ENCODE measurements around the gene CD300LG. TPM values are rescaled to one million over a fixed set of nuclear protein-coding genes. Genes with fewer than 3 reads are reported as not detected.

Gene CD300LG
- total RNA-seq, 3 donors from 2014 or later, result 17.9 to 69.2 (median 51.0) TPM

- intact Hi-C loops (cut with DNase I; ENCODE audit: low total_unique reads), result no loop called here
- H3K36me3 ChIP-seq, result no peaks in the 10 kb centered on the region
- no peak for TF ChIP-seq POLR2A (IDR thresholded peaks at IDR 0.05)
- TF ChIP-seq POLR2AphosphoS5 (IDR thresholded peaks at IDR 0.05), result no peak
- TF ChIP-seq, protein P1, sequence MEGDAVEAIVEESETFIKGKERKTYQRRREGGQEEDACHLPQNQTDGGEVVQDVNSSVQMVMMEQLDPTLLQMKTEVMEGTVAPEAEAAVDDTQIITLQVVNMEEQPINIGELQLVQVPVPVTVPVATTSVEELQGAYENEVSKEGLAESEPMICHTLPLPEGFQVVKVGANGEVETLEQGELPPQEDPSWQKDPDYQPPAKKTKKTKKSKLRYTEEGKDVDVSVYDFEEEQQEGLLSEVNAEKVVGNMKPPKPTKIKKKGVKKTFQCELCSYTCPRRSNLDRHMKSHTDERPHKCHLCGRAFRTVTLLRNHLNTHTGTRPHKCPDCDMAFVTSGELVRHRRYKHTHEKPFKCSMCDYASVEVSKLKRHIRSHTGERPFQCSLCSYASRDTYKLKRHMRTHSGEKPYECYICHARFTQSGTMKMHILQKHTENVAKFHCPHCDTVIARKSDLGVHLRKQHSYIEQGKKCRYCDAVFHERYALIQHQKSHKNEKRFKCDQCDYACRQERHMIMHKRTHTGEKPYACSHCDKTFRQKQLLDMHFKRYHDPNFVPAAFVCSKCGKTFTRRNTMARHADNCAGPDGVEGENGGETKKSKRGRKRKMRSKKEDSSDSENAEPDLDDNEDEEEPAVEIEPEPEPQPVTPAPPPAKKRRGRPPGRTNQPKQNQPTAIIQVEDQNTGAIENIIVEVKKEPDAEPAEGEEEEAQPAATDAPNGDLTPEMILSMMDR (IDR thresholded peaks at IDR 0.05), result no peak
- H3K27me3 ChIP-seq, result no peaks in the 10 kb centered on the region
- H3K9me3 ChIP-seq, result no peaks in the 10 kb centered on the region
- no peak overlapping the region for H3K4me3 ChIP-seq
- no peak overlapping the region for H3K27ac ChIP-seq
- no peak for DNase-seq (ENCODE audit: low spot score in 2 of 2)
- H3K4me1 ChIP-seq, result no peaks in the 10 kb centered on the region
Observed at GRCh38 chr17:43805117-43805516, 41.9 kb upstream of the CD300LG start.

DNA sequence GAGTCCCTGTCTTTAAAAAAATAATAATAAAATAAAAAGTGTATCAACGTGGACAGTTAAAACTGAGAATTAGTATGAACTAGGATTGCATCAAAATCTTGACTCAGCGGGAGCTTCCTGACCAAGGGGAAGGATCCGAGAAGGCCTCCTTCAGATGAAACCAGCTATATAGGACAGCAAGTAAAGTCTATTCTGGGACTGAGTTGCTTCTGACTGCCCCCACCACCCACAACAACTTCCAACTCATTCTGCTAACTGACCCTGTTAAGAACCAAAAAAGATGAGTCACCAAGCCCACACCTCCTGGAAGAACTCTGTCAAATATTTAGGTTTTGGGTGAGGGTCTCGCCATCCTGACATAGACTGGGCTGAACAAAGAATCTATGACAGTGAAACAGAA, 38.9 kb upstream of the CD300LG start:
- intact Hi-C loops (cut with DNase I; ENCODE audit: low total_unique reads), result no loop called here
- TF ChIP-seq, protein P1 (IDR thresholded peaks at IDR 0.05), result no peak
- no peak for TF ChIP-seq POLR2AphosphoS5 (IDR thresholded peaks at IDR 0.05)
- no peaks in the 10 kb centered on the region for H3K36me3 ChIP-seq
- no peak for DNase-seq (ENCODE audit: low spot score in 2 of 2)
- H3K9me3 ChIP-seq, result no peaks in the 10 kb centered on the region
- H3K4me1 ChIP-seq, result no peaks in the 10 kb centered on the region
- no peak overlapping the region for H3K27ac ChIP-seq
- no peak overlapping the region for H3K4me3 ChIP-seq
- no peaks in the 10 kb centered on the region for H3K27me3 ChIP-seq

GRCh38 chr17:43809121-43809520, 37.9 kb upstream of the CD300LG start:
- Histone ChIP-seq H3K27ac (no peak overlapping the region), H3K4me1 (no peaks in the 10 kb centered on the region), H3K9me3 (no peaks in the 10 kb centered on the region), H3K27me3 (no peaks in the 10 kb centered on the region), H3K36me3 (no peaks in the 10 kb centered on the region), H3K4me3 (no peak overlapping the region)
- no peak for DNase-seq (ENCODE audit: low spot score in 2 of 2)
- no peak for TF ChIP-seq POLR2AphosphoS5 (IDR thresholded peaks at IDR 0.05)
- no peak for TF ChIP-seq POLR2A (IDR thresholded peaks at IDR 0.05)
- TF ChIP-seq, protein P1 (IDR thresholded peaks at IDR 0.05), result no peak
- intact Hi-C loops (cut with DNase I; ENCODE audit: low total_unique reads), result no loop called here

- H3K36me3 ChIP-seq, result no peaks in the 10 kb centered on the region
- intact Hi-C loops (cut with DNase I; ENCODE audit: low total_unique reads), result no loop called here
- no peak overlapping the region for H3K4me3 ChIP-seq
- H3K9me3 ChIP-seq, result no peaks in the 10 kb centered on the region
- no peak for DNase-seq (ENCODE audit: low spot score in 2 of 2)
- H3K27ac ChIP-seq, result no peak overlapping the region
- no peaks in the 10 kb centered on the region for H3K27me3 ChIP-seq
- TF ChIP-seq, protein P1 (IDR thresholded peaks at IDR 0.05), result no peak
- TF ChIP-seq POLR2AphosphoS5 (IDR thresholded peaks at IDR 0.05) (no peak), POLR2A (IDR thresholded peaks at IDR 0.05) (no peak)
- no peaks in the 10 kb centered on the region for H3K4me1 ChIP-seq
Observed at GRCh38 chr17:43810226-43810715, 36.7 kb upstream of the CD300LG start.

- Histone ChIP-seq H3K4me1 (no peaks in the 10 kb centered on the region), H3K4me3 (no peak overlapping the region), H3K27me3 (no peaks in the 10 kb centered on the region), H3K27ac (no peak overlapping the region), H3K36me3 (no peaks in the 10 kb centered on the region), H3K9me3 (no peaks in the 10 kb centered on the region)
- no peak for TF ChIP-seq POLR2A (IDR thresholded peaks at IDR 0.05)
- TF ChIP-seq, protein P1 (IDR thresholded peaks at IDR 0.05), result no peak
- TF ChIP-seq POLR2AphosphoS5 (IDR thresholded peaks at IDR 0.05), result no peak
- intact Hi-C loops (cut with DNase I; ENCODE audit: low total_unique reads), result no loop called here
- no peak for DNase-seq (ENCODE audit: low spot score in 2 of 2)
Observed at GRCh38 chr17:43810823-43811222, 36.2 kb upstream of the CD300LG start.
